HEK293 (cell line): ENCODE measurements around the gene ZCCHC14.

Experiments used
- CTCF ChIA-PET: fragments of 350-600 bp; formaldehyde crosslinking; extraction: SDS; loops from one replicate; lab custom pipeline; 2021; ENCODE audit warnings: antibody characterized with exemption; lab: Yijun Ruan, JAX
- POLR2A ChIA-PET: fragments of 300-600 bp; formaldehyde crosslinking; extraction: SDS; loops from one replicate; lab custom pipeline; 2020; ENCODE audit warnings: antibody characterized with exemption, inconsistent platforms; lab: Yijun Ruan, JAX
- H3K27ac ChIP-seq: fragments of 200-500 bp; sonication (Bioruptor generic); 2 replicates; pipeline ENCODE4 v1.5.1; 2014; ENCODE audit warnings: low read depth, low read length, control low read depth, inconsistent platforms; ENCODE audit errors: extremely low read depth
- H3K36me3 ChIP-seq, 2 experiments: fragments of 200-500 bp in 1 of 2; sonication (Bioruptor generic) in 1 of 2; 1 replicate in 1 of 2; 2 replicates in 1 of 2; pipeline ENCODE4 v1.5.1; 2014 to 2017; ENCODE audit warnings: inconsistent platforms in 2 of 2, low read length in 2 of 2; ENCODE audit not compliant: control insufficient read depth in 2 of 2, insufficient read depth in 1 of 2
- H3K4me1 ChIP-seq: fragments of 200-500 bp; sonication (Bioruptor generic); 2 replicates; pipeline ENCODE4 v1.5.1; 2014; ENCODE audit warnings: mild to moderate bottlenecking, low read length, inconsistent platforms; ENCODE audit not compliant: control insufficient read depth, insufficient read depth
- H3K4me3 ChIP-seq: 2 replicates; pipeline ENCODE4 v1.5.1; 2011; ENCODE audit warnings: low read depth, mild to moderate bottlenecking, control low read depth, low read length, moderate library complexity
- H3K9me3 ChIP-seq: fragments of 200-500 bp; sonication (Bioruptor generic); 2 replicates; pipeline ENCODE4 v1.5.1; 2014; ENCODE audit warnings: low read depth, low read length, inconsistent platforms; ENCODE audit not compliant: control insufficient read depth, insufficient read depth
- FEZF1 ChIP-seq: fragments of 450-650 bp; formaldehyde crosslinking; IDR thresholded peaks from 2 replicates; pipeline ENCODE4 v1.5.1; 2016; ENCODE audit warnings: missing biosample characterization, missing genetic modification characterization
- GFI1B ChIP-seq: fragments of 450-650 bp; formaldehyde crosslinking; IDR thresholded peaks from 2 replicates; pipeline ENCODE4 v1.5.1; 2016; ENCODE audit warnings: missing biosample characterization, missing genetic modification characterization
- GLI2 ChIP-seq: fragments of 450-650 bp; formaldehyde crosslinking; IDR thresholded peaks from 2 replicates; pipeline ENCODE4; 2017; ENCODE audit warnings: missing biosample characterization, missing genetic modification characterization, low read depth, borderline replicate concordance
- GLIS2 ChIP-seq: fragments of 450-650 bp; formaldehyde crosslinking; IDR thresholded peaks from 2 replicates; pipeline ENCODE4 v1.5.1; 2016; ENCODE audit warnings: missing biosample characterization, missing genetic modification characterization
- KLF16 ChIP-seq: fragments of 450-650 bp; formaldehyde crosslinking; IDR thresholded peaks from 2 replicates; pipeline ENCODE4 v1.5.1; 2017; ENCODE audit warnings: missing biosample characterization, missing genetic modification characterization
- KLF7 ChIP-seq: fragments of 450-650 bp; formaldehyde crosslinking; IDR thresholded peaks from 2 replicates; pipeline ENCODE4 v1.5.1; 2016; ENCODE audit warnings: missing biosample characterization, missing genetic modification characterization, borderline replicate concordance
- ZBTB20 ChIP-seq: fragments of 450-650 bp; formaldehyde crosslinking; IDR thresholded peaks from 2 replicates; pipeline ENCODE4 v1.5.1; 2016; ENCODE audit warnings: missing biosample characterization, missing genetic modification characterization
- ZBTB21 ChIP-seq: fragments of 450-650 bp; formaldehyde crosslinking; IDR thresholded peaks from 2 replicates; pipeline ENCODE4 v1.5.1; 2017; ENCODE audit warnings: missing biosample characterization, missing genetic modification characterization
- ZBTB7A ChIP-seq: fragments of 450-650 bp; formaldehyde crosslinking; IDR thresholded peaks from 2 replicates; pipeline ENCODE4 v1.5.1; 2016; ENCODE audit warnings: low read depth, missing biosample characterization, missing genetic modification characterization
- ZBTB8A ChIP-seq: fragments of 450-650 bp; formaldehyde crosslinking; IDR thresholded peaks from 2 replicates; pipeline ENCODE4 v1.5.1; 2016; ENCODE audit warnings: missing biosample characterization, missing genetic modification characterization
- ZEB2 ChIP-seq: fragments of 450-650 bp; formaldehyde crosslinking; IDR thresholded peaks from 2 replicates; pipeline ENCODE4 v1.5.1; 2016; ENCODE audit warnings: missing biosample characterization, missing genetic modification characterization
- ZFHX2 ChIP-seq: fragments of 450-650 bp; formaldehyde crosslinking; conservative IDR thresholded peaks from 2 replicates; pipeline ENCODE4 v1.5.1; 2016; ENCODE audit warnings: missing biosample characterization, missing genetic modification characterization
- ZNF10 ChIP-seq: fragments of 450-650 bp; formaldehyde crosslinking; IDR thresholded peaks from 2 replicates; pipeline ENCODE4 v1.5.1; 2017; ENCODE audit warnings: missing biosample characterization, missing genetic modification characterization
- ZNF121 ChIP-seq: fragments of 450-650 bp; formaldehyde crosslinking; IDR thresholded peaks from 2 replicates; pipeline ENCODE4 v1.5.1; 2016; ENCODE audit warnings: missing biosample characterization, missing genetic modification characterization
- ZNF138 ChIP-seq: fragments of 450-650 bp; formaldehyde crosslinking; IDR thresholded peaks from 2 replicates; pipeline ENCODE4 v1.5.1; 2016; ENCODE audit warnings: missing biosample characterization, missing genetic modification characterization, borderline replicate concordance
- ZNF239 ChIP-seq: fragments of 450-650 bp; formaldehyde crosslinking; IDR thresholded peaks from 2 replicates; pipeline ENCODE4 v1.5.1; 2016; ENCODE audit warnings: missing biosample characterization, missing genetic modification characterization
- ZNF274 ChIP-seq, 2 experiments: fragments of 200-500 bp in 1 of 2; fragments of 450-650 bp in 1 of 2; sonication (Bioruptor generic) in 1 of 2; formaldehyde crosslinking in 1 of 2; IDR thresholded peaks; 2 replicates each; pipeline versions ENCODE4 v1.5.1 to v1.6.1; 2014 to 2016; ENCODE audit warnings: borderline replicate concordance in 1 of 2, inconsistent platforms in 1 of 2, low read length in 1 of 2, missing biosample characterization in 1 of 2, missing genetic modification characterization in 1 of 2
- ZNF354C ChIP-seq: fragments of 450-650 bp; formaldehyde crosslinking; IDR thresholded peaks from 2 replicates; pipeline ENCODE4 v1.5.1; 2016; ENCODE audit warnings: missing biosample characterization, missing genetic modification characterization, low read depth, borderline replicate concordance
- ZNF394 ChIP-seq: fragments of 450-650 bp; formaldehyde crosslinking; IDR thresholded peaks from 2 replicates; pipeline ENCODE4 v1.5.1; 2016; ENCODE audit warnings: missing biosample characterization, missing genetic modification characterization, mild to moderate bottlenecking, moderate library complexity, borderline replicate concordance
- ZNF580 ChIP-seq: fragments of 450-650 bp; formaldehyde crosslinking; IDR thresholded peaks from 2 replicates; pipeline ENCODE4 v1.5.1; 2016; ENCODE audit warnings: missing biosample characterization, missing genetic modification characterization
- ZNF600 ChIP-seq: fragments of 450-650 bp; formaldehyde crosslinking; IDR thresholded peaks from 2 replicates; pipeline ENCODE4 v1.5.1; 2016; ENCODE audit warnings: missing biosample characterization, missing genetic modification characterization
- ZNF623 ChIP-seq: fragments of 450-650 bp; formaldehyde crosslinking; IDR thresholded peaks from 2 replicates; pipeline ENCODE4 v1.5.1; 2016; ENCODE audit warnings: missing biosample characterization, missing genetic modification characterization
- ZNF664 ChIP-seq: fragments of 450-650 bp; formaldehyde crosslinking; IDR thresholded peaks from 2 replicates; pipeline ENCODE4 v1.5.1; 2016; ENCODE audit warnings: missing biosample characterization, missing genetic modification characterization
- ZNF76 ChIP-seq: fragments of 450-650 bp; formaldehyde crosslinking; IDR thresholded peaks from 2 replicates; pipeline ENCODE4; 2016; ENCODE audit warnings: low read depth, missing biosample characterization, missing genetic modification characterization, borderline replicate concordance
- ZNF768 ChIP-seq: fragments of 450-650 bp; formaldehyde crosslinking; IDR thresholded peaks from 2 replicates; pipeline ENCODE4 v1.5.1; 2018; ENCODE audit warnings: missing biosample characterization, mild to moderate bottlenecking, missing genetic modification characterization
- TF ChIP-seq, protein P1 (sequence below): fragments of 450-650 bp; formaldehyde crosslinking; IDR thresholded peaks from 2 replicates; pipeline ENCODE4 v1.5.1; 2016; ENCODE audit warnings: missing biosample characterization, missing genetic modification characterization
- TF ChIP-seq, protein P2 (sequence below): fragments of 450-650 bp; formaldehyde crosslinking; IDR thresholded peaks from 2 replicates; pipeline ENCODE4 v1.5.1; 2017; ENCODE audit warnings: missing biosample characterization, missing genetic modification characterization
- TF ChIP-seq, protein P3 (sequence below): fragments of 450-650 bp; formaldehyde crosslinking; IDR thresholded peaks from 2 replicates; pipeline ENCODE4 v1.5.1; 2016; ENCODE audit warnings: missing biosample characterization, missing genetic modification characterization
- TF ChIP-seq, protein P4 (sequence below): fragments of 450-650 bp; formaldehyde crosslinking; IDR thresholded peaks from 2 replicates; pipeline ENCODE4 v1.5.1; 2016; ENCODE audit warnings: missing biosample characterization, missing genetic modification characterization, borderline replicate concordance

The ZCCHC14 gene

DNA sequence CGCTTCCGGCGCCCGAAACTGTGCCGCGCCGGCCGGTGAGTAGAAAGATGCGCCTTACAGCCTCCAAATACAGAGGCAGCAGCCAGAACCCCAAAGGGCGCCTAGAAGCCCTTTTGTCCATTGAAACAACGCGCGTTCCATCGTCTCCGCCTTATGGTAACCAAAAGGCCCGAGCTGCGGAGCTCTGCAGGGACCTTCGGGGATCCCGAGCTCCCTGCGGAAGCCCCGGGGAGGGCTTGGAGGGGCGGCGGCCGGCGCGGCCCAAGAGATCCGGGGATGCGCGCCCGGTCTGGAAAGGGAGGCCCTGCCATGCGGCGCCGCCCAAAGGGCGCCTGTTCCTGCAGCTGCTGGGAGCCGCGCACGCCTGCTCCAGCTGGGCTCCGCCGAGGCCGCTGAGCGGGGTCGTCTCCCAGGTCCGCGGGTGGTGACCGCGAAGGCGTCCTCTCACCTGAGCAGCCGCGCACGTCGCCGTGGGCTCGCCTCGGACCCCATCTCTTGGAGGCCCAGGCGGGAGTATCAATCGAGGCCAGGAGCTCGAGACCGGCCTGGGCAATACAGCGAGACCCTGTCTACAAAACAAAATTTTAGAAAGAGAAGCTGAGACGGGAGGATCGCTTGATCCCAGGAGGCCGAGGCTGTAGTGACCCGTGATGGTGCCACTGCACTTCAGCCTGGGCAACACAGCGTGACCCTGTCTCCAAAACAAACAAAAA is 108.5 kb downstream of the ZCCHC14 start:
- H3K4me3 ChIP-seq, result peak overlapping the region; percentile 53
- peak overlapping the region; percentile 82 for H3K27ac ChIP-seq
- CTCF ChIA-PET, result interaction anchor here (0.6 to 1.6 kb wide), 4 partner anchors 10 to 1374 kb away, joined by 3 to 8 read pairs (median 4); no protein-coding TSS in a partner anchor
- TF ChIP-seq, protein P1, sequence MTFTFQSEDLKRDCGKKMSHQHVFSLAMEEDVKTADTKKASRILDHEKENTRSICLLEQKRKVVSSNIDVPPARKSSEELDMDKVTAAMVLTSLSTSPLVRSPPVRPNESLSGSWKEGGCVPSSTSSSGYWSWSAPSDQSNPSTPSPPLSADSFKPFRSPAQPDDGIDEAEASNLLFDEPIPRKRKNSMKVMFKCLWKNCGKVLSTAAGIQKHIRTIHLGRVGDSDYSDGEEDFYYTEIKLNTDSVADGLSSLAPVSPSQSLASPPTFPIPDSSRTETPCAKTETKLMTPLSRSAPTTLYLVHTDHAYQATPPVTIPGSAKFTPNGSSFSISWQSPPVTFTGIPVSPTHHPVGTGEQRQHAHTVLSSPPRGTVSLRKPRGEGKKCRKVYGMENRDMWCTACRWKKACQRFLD (tag by site-specific recombination), result peak; percentile 83; the same call in 1 of the 2 replicates
- peak; percentile 90 for TF ChIP-seq ZBTB20 (tag by site-specific recombination)
- TF ChIP-seq ZEB2, result 0 out of 2 replicates have a peak, but pooled peaks have one; percentile 36
- TF ChIP-seq ZNF768 (tag by site-specific recombination), result 0 out of 2 replicates have a peak, but pooled peaks have one; percentile 16
- peak; percentile 100 for TF ChIP-seq ZBTB8A (tag by site-specific recombination)
- no peak for TF ChIP-seq GFI1B (tag by site-specific recombination)
- no peak; the same call in 1 of the 2 replicates for TF ChIP-seq ZNF623
- peak; percentile 100 for TF ChIP-seq ZNF121 (tag by site-specific recombination)
- peak; percentile 51; the same call in 1 of the 2 replicates for TF ChIP-seq ZNF10 (tag by site-specific recombination)
- TF ChIP-seq FEZF1 (tag by site-specific recombination), result 0 out of 2 replicates have a peak, but pooled peaks have one; percentile 2
- no peak for TF ChIP-seq ZNF354C
- TF ChIP-seq, protein P2, sequence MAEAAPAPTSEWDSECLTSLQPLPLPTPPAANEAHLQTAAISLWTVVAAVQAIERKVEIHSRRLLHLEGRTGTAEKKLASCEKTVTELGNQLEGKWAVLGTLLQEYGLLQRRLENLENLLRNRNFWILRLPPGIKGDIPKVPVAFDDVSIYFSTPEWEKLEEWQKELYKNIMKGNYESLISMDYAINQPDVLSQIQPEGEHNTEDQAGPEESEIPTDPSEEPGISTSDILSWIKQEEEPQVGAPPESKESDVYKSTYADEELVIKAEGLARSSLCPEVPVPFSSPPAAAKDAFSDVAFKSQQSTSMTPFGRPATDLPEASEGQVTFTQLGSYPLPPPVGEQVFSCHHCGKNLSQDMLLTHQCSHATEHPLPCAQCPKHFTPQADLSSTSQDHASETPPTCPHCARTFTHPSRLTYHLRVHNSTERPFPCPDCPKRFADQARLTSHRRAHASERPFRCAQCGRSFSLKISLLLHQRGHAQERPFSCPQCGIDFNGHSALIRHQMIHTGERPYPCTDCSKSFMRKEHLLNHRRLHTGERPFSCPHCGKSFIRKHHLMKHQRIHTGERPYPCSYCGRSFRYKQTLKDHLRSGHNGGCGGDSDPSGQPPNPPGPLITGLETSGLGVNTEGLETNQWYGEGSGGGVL, result 0 out of 2 replicates have a peak, but pooled peaks have one; percentile 4
- no peak for TF ChIP-seq ZNF664
- 0 out of 2 replicates have a peak, but pooled peaks have one; percentile 14 for TF ChIP-seq ZNF394
- no peak for TF ChIP-seq ZNF76
- TF ChIP-seq ZNF239, result no peak
- no peak for TF ChIP-seq ZBTB7A (tag by site-specific recombination)
- TF ChIP-seq KLF7 (tag by site-specific recombination), result peak; percentile 4; the same call in 1 of the 2 replicates
- peak; percentile 61; the same call in 1 of the 2 replicates for TF ChIP-seq ZNF600 (tag by site-specific recombination)
- TF ChIP-seq, protein P3, sequence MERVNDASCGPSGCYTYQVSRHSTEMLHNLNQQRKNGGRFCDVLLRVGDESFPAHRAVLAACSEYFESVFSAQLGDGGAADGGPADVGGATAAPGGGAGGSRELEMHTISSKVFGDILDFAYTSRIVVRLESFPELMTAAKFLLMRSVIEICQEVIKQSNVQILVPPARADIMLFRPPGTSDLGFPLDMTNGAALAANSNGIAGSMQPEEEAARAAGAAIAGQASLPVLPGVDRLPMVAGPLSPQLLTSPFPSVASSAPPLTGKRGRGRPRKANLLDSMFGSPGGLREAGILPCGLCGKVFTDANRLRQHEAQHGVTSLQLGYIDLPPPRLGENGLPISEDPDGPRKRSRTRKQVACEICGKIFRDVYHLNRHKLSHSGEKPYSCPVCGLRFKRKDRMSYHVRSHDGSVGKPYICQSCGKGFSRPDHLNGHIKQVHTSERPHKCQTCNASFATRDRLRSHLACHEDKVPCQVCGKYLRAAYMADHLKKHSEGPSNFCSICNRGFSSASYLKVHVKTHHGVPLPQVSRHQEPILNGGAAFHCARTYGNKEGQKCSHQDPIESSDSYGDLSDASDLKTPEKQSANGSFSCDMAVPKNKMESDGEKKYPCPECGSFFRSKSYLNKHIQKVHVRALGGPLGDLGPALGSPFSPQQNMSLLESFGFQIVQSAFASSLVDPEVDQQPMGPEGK (tag by site-specific recombination), result peak; percentile 73
- TF ChIP-seq GLIS2 (tag by site-specific recombination), result peak; percentile 63
- TF ChIP-seq, protein P4, sequence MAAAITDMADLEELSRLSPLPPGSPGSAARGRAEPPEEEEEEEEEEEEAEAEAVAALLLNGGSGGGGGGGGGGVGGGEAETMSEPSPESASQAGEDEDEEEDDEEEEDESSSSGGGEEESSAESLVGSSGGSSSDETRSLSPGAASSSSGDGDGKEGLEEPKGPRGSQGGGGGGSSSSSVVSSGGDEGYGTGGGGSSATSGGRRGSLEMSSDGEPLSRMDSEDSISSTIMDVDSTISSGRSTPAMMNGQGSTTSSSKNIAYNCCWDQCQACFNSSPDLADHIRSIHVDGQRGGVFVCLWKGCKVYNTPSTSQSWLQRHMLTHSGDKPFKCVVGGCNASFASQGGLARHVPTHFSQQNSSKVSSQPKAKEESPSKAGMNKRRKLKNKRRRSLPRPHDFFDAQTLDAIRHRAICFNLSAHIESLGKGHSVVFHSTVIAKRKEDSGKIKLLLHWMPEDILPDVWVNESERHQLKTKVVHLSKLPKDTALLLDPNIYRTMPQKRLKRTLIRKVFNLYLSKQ (tag by site-specific recombination), result no peak
- no peak for TF ChIP-seq ZNF138 (tag by site-specific recombination)
- TF ChIP-seq ZNF580, result no peak
- no peak for TF ChIP-seq ZBTB21 (tag by site-specific recombination)
- no peak; the same call in 1 of the 2 replicates for TF ChIP-seq KLF16
- no peak for TF ChIP-seq GLI2
- no peak for TF ChIP-seq ZFHX2
- no peak for TF ChIP-seq ZNF274 (IDR thresholded peaks at IDR 0.05; ENCODE audit: low read length)
- TF ChIP-seq ZNF274 (tag by site-specific recombination; IDR thresholded peaks at IDR 0.05; ENCODE audit: borderline replicate concordance), result no peak

More for the DNA sequence above, 108.5 kb downstream of the ZCCHC14 start:
- peaks cover 0 to under 1% of the 10 kb centered on the region in 2 experiments; a peak in 2 of 3 replicates for H3K36me3 ChIP-seq
- peaks cover 9% of the 10 kb centered on the region for H3K4me1 ChIP-seq
- H3K9me3 ChIP-seq, result no peaks in the 10 kb centered on the region
- POLR2A ChIA-PET, result interaction anchor here (0.6 to 2.4 kb wide), 9 partner anchors 9 to 484 kb away, joined by 3 to 25 read pairs (median 4); partner anchors contain the start of genes C16orf95 and KLHDC4
